ENCODE data around the gene FOXD4L3. TPM values are rescaled to one million over a fixed set of nuclear protein-coding genes. Genes with fewer than 3 reads are reported as not detected.
"Not testable (repeated sequence)": the region's sequence is repeated elsewhere in the genome, so short reads cannot be mapped to it uniquely, and the experiment has no call there.

FOXD4L3 gene
- total RNA-seq, 4 donors from 2014 or later = 0.31 TPM; not detected in 3

DNA sequence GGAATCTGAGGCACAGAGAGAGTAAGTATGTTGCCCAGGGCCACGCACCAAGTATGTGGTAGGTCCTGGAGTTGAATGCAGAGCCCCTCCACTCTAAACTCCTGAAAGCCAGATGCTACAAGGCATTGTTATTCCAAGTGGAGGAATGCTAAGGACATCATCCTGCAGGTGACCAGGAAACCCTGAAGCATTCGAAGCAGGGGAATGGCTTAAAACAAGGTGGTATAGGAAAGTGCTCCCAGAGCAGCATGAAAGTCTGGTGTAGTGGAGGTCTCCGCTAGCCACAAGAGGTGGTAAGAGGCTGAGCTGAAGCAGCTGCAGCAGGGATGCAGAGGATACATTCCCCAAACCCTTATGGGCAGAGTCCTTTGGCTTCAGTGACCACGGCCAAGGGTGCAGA is 26.4 kb downstream of the FOXD4L3 start:
- intact Hi-C loops (cut with DNase I); H3K36me3 ChIP-seq; H3K27ac ChIP-seq; H3K4me3 ChIP-seq; H3K27me3 ChIP-seq; H3K9me3 ChIP-seq; H3K4me1 ChIP-seq; DNase-seq: not testable (repeated sequence)
- 43 to 83% methylated on average over 2 of the region's 4 CpGs for WGBS, 2 donors

DNA sequence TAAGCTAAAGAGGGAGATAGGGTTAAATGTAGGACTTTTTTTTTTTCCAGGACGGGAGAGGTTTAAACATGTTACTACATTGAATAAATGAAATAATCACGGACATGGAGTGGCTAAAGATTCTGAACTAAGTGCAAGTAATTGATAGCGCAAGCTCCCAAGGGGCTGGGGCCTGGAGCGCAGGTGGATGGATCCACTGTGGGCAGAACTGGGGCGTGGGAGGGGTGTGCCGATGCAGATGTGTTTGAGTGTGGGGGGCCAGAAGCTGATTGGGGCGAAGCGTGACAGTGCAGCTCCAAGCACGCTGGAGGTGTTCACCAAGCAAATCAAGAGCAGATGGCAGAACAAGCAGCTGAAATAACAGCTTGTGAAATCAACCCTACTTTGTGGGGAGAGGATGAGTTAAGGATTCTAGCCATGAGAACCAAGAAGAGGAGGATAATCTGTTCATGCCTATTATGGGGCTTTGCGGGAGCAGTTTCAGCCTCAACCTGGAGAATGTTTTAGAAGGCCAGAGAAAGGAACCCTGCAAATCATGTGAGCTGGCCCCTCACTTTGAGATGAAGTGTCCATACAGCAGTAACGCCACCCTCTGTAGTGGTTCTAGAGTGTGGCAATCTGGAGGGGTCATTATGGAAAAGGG is 28.0 kb downstream of the FOXD4L3 start:
- H3K9me3 ChIP-seq; intact Hi-C loops (cut with DNase I); H3K36me3 ChIP-seq; H3K27me3 ChIP-seq; H3K27ac ChIP-seq; H3K4me3 ChIP-seq; DNase-seq; H3K4me1 ChIP-seq: not testable (repeated sequence)
- WGBS, 2 donors = 79 to 85% methylated on average over 7 to 10 of the region's 11 CpGs

DNA sequence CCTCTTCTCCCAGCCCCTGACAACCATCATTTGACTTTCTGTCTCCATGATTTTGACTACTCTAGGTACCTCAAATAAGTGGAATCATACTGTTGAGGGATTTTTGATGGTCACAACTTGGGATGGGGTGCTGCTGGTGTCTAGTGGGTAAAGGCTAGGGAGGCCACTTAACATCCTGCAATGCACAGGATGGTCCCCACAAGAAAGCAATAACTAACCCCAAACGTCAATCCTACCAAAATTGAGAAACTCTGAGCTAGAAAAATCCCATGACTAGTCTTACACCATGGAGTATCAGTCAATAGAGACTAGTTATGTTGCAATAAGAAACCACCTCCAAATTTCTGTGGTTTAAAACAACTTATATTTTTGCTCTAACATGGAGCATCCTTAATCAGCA is 29.5 kb downstream of the FOXD4L3 start:
- no CpG with 5 or more reads among the region's 1 CpG for WGBS, 2 donors
- DNase-seq; H3K27me3 ChIP-seq; H3K36me3 ChIP-seq; H3K9me3 ChIP-seq; H3K4me1 ChIP-seq; H3K27ac ChIP-seq; intact Hi-C loops (cut with DNase I); H3K4me3 ChIP-seq: not testable (repeated sequence)

DNA sequence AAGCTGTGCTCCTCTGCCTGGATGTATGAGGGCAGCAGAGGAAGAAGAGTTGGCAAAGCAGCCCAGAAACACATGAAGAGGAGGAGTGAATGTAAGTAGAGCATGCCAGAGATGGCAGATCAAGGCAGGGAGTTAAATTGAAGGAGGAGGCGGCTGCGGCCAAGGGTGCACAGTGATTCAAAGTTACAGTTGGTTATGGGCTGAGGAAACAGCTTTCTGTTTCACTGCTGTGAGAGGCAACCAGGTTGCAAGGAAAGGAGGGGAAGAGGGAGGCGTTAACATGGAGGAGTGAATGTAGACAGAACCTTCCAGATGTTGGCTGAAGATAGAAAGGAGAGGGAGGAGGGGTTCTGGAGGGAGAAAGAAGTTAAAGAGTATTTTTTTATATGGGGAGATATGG is 33.3 kb downstream of the FOXD4L3 start:
- H3K4me3 ChIP-seq; H3K9me3 ChIP-seq; DNase-seq; H3K4me1 ChIP-seq; H3K36me3 ChIP-seq; H3K27ac ChIP-seq; intact Hi-C loops (cut with DNase I); H3K27me3 ChIP-seq: not testable (repeated sequence)
- WGBS, 2 donors = 25% methylated on average over 1 of the region's 3 CpGs; no CpG with 5 or more reads in 1 of the 2 donors

DNA sequence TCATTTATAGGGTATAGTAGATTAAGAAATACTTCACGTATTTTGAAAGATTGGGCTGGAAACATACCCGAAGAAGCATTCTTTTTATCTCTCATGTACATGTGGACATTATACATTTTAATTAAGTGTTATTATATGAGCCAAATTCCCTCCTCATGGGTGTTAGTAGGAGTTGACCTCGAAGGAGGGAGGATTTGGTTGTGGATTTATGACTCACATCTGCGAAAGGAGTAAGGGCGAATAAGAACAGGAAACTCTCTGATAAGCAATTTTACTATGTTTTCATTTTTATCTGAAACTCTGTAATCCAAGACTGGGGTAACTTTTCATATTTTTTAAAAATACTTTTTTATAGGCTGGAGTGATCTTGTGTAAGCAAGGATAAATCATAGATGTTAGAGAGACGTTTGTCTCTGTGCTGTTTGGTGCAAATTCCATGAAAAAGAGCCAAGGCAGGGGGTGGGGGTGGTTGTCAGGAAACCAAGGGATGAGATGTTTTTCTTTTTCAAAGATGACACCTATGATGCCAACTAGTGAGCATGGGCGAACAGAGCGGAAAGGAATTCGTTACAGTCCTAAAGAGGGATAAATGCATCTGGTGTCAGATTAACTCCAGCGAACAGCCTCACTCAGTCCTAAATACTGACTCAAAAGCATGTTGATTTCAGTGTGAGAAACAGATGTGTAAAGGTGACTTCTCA is 34.1 kb downstream of the FOXD4L3 start:
- not testable (repeated sequence) for H3K9me3 ChIP-seq

DNA sequence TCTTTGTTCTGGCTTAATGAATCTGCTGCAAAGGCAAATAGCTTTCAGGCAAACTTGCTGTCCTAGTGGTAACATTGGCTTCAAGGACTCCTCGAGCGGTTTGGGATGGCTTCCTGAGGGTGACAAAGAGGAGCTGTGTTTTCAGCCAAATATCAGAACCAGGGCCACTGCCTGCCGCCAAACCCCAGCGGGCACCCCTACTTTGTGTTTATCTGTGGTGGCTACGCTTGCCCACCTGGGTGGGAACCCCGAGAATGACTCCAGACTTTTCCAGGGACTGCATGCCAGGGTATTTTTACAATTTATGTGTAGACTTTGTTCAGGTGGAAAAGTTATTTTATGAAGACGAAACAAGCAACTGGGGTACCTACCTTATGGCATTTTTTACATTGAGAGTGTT is 35.3 kb downstream of the FOXD4L3 start:
- H3K27ac ChIP-seq; H3K36me3 ChIP-seq; intact Hi-C loops (cut with DNase I); H3K9me3 ChIP-seq; H3K27me3 ChIP-seq; H3K4me1 ChIP-seq; DNase-seq; H3K4me3 ChIP-seq: not testable (repeated sequence)
- WGBS, 2 donors = 47 to 77% methylated on average over 3 to 6 of the region's 7 CpGs

More for the DNA sequence above, 34.1 kb downstream of the FOXD4L3 start:
- H3K4me3 ChIP-seq; intact Hi-C loops (cut with DNase I); H3K36me3 ChIP-seq; H3K4me1 ChIP-seq; H3K27ac ChIP-seq; H3K27me3 ChIP-seq; DNase-seq: not testable (repeated sequence)
- 11% methylated on average over 1 of the region's 10 CpGs; no CpG with 5 or more reads in 1 of the 2 donors for WGBS, 2 donors

DNA sequence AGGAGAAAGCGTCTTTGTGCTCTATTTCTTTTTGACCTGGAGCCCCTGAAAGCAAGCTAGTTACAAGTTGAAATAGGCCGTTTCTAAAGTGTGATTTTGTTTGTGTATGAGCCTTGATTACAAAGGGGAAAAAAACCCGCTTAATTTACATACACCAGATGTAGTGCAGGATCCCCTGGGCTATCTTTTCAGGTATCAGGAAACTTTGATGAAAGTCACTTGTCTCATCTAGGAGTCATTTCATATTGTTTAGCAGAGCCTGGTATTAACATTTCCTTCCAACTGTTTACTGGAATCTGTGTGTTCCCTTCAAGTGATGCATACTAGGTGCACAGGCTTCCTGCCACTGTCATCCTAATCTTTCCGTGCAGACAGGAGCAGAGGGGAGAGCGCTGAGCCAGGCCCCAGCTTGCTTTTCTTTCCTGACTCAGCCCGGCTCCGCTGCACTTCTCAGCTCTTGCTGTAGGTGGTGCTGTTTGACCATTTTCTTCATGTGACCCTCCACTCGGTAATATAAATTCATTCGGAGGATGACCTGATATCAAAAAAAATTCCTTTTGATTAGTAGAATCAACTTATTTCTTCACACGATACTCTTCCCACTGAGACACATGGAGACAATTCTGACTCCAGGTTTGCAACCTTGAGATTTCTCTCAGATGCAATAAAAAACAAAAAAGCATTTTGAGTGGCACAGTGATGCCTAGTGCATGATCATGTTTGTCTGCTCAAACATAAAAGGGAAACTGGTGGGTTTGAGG is 39.8 kb downstream of the FOXD4L3 start:
- H3K27me3 ChIP-seq; H3K4me3 ChIP-seq; DNase-seq; H3K9me3 ChIP-seq; H3K36me3 ChIP-seq; H3K27ac ChIP-seq; intact Hi-C loops (cut with DNase I); H3K4me1 ChIP-seq: not testable (repeated sequence)
- WGBS, 2 donors = 0 to 19% methylated on average over 1 to 3 of the region's 10 CpGs
- TF ChIP-seq, protein P1, sequence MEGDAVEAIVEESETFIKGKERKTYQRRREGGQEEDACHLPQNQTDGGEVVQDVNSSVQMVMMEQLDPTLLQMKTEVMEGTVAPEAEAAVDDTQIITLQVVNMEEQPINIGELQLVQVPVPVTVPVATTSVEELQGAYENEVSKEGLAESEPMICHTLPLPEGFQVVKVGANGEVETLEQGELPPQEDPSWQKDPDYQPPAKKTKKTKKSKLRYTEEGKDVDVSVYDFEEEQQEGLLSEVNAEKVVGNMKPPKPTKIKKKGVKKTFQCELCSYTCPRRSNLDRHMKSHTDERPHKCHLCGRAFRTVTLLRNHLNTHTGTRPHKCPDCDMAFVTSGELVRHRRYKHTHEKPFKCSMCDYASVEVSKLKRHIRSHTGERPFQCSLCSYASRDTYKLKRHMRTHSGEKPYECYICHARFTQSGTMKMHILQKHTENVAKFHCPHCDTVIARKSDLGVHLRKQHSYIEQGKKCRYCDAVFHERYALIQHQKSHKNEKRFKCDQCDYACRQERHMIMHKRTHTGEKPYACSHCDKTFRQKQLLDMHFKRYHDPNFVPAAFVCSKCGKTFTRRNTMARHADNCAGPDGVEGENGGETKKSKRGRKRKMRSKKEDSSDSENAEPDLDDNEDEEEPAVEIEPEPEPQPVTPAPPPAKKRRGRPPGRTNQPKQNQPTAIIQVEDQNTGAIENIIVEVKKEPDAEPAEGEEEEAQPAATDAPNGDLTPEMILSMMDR (IDR thresholded peaks at IDR 0.05) = peak in 1 of 6 experiments; percentile 18

DNA sequence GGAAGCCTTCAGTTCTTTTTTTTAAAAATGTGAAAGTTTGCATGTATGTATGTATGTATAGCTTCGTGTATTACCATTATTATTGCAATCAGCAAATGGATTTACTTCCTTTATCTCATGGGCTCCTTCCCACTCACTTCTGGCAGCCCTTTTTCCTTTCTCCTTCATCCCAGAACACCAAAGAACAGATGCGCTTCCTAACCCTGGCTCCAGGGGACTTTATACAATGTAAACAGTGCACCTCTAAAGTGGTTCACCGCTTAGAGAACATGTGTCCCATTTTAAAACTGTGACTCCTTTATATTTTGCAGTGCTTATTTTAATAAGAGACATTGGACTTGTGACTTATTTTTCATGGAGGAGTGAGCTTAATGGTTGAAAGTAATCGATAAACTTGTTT is 40.6 kb downstream of the FOXD4L3 start:
- H3K36me3 ChIP-seq; H3K4me3 ChIP-seq; H3K27ac ChIP-seq; intact Hi-C loops (cut with DNase I); H3K9me3 ChIP-seq; H3K4me1 ChIP-seq; H3K27me3 ChIP-seq; DNase-seq: not testable (repeated sequence)
- WGBS, 2 donors = 61 to 69% methylated on average over 3 to 4 of the region's 4 CpGs

DNA sequence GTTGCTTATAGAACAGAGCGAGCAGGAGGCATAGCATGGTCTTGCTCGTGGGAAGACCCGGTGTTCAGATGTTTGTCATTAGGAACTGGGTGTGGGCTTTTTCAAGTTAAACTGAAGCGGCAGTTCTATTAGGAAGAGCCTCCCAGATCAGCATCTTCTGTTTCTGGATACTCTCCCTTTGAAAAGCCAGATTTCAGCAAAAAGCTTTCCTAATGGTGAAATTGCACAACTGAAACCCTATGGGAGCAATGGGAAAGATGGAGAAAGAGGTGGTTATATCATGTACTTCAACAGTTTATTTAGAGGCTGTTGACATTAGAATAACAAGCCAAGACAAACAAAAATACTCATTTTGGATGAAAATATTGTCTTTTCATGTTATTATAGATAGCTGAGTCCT is 41.3 kb downstream of the FOXD4L3 start:
- no CpG with 5 or more reads among the region's 4 CpGs for WGBS, 2 donors
- H3K4me3 ChIP-seq; H3K27me3 ChIP-seq; H3K27ac ChIP-seq; intact Hi-C loops (cut with DNase I); DNase-seq; H3K9me3 ChIP-seq; H3K4me1 ChIP-seq; H3K36me3 ChIP-seq: not testable (repeated sequence)

DNA sequence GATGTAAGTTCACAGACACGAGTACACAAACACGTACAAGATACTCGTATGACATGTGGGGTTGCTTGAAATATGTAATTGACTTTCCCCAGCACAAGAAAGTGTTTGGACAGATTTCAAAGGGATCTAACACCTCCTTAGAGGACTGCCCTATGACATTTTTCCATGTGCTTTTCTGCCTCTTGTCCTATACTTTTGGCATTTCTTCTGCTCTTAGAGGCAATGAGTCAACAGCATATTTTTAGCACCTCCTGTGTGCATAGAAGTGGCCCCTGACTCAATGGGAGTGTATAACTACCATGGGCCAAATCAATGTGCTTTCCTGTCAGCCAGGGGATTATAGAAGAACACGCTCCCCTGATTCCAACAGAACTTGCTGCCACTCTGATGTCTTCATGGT is 49.0 kb downstream of the FOXD4L3 start:
- DNase-seq; H3K4me3 ChIP-seq; intact Hi-C loops (cut with DNase I); H3K27ac ChIP-seq; H3K9me3 ChIP-seq; H3K4me1 ChIP-seq; H3K36me3 ChIP-seq: not testable (repeated sequence)
- 54 to 64% methylated on average over 3 of the region's 4 CpGs for WGBS, 2 donors
- peaks cover 0 to 12% (median 0%) of the 10 kb centered on the region in 4 donors for H3K27me3 ChIP-seq
